OCI-LY7 (cell line): ENCODE measurements around the gene KCNMA1.

Experiments
- CTCF ChIP-seq: fragments of 200-600 bp; sonication (generic); conservative IDR thresholded peaks from 2 replicates; pipeline ENCODE4 v1.5.1; 2014; ENCODE audit warnings: mild to moderate bottlenecking, antibody characterized with exemption, low read length, moderate library complexity, mixed read lengths
- EZH2phosphoT487 ChIP-seq: fragments of 200-600 bp; sonication (generic); IDR thresholded peaks from 2 replicates; pipeline ENCODE4 v1.6.1; 2018; ENCODE audit warnings: low read depth, borderline replicate concordance, mild to moderate bottlenecking, mixed run types, antibody characterized with exemption, low read length, moderate library complexity, mixed read lengths

GRCh38 chr10:77249901-77250459 is 387.6 kb downstream of the KCNMA1 start:
- TF ChIP-seq CTCF (no peak), EZH2phosphoT487 (no peak)
